KBM-7 (cell line): ENCODE data around the gene MED4.

ENCODE experiments used
- DNase-seq: peaks from one replicate; pipeline ENCODE4 v3.0.0-alpha.2; 2015
- in situ Hi-C: fragments of 300-500 bp; cut with MboI; formaldehyde crosslinking; loops from 2 replicates; pipeline ENCODE4 v1.14.3; 2020; ENCODE audit warnings: low sequenced_read_pairs, low pct_unique_long_range_greater_than_20kb, mixed read lengths

The MED4 gene

GRCh38 chr13:48094781-48095502 lies at the start of gene MED4:
MED4 (minus strand) TSS chr13:48095104; CDS start chr13:48095078, 26 bp downstream.
- in situ Hi-C loops: no loop called here
- DNase-seq: peak; percentile 99

- DNase-seq: peak; percentile 86
- in situ Hi-C loops: no loop called here
Observed at GRCh38 chr13:48144413-48145035, 49.6 kb upstream of the MED4 start.

- in situ Hi-C loops: no loop called here
- DNase-seq: peak; percentile 58
Observed at GRCh38 chr13:48142436-48142835, 47.5 kb upstream of the MED4 start.

GRCh38 chr13:48138270-48138669 lies 43.4 kb upstream of the MED4 start:
- DNase-seq: no peak
- in situ Hi-C loops: no loop called here

- in situ Hi-C loops: no loop called here
- DNase-seq: no peak
Observed at GRCh38 chr13:48132961-48133360, 38.1 kb upstream of the MED4 start.

- in situ Hi-C loops: no loop called here
- no peak for DNase-seq
Observed at GRCh38 chr13:48131533-48131932, 36.6 kb upstream of the MED4 start.

GRCh38 chr13:48126944-48127830 lies 32.3 kb upstream of the MED4 start:
- in situ Hi-C loops: no loop called here
- peak; percentile 83 for DNase-seq

- DNase-seq: no peak
- in situ Hi-C loops: no loop called here
Observed at GRCh38 chr13:48125794-48126228, 30.9 kb upstream of the MED4 start.

- in situ Hi-C loops: loop anchor here (25.0 kb wide), 1 partner anchor 463 kb away; no protein-coding TSS in a partner anchor
- no peak for DNase-seq
Observed at GRCh38 chr13:48123812-48124211, 28.9 kb upstream of the MED4 start.

GRCh38 chr13:48121733-48122132 lies 26.8 kb upstream of the MED4 start:
- in situ Hi-C loops: loop anchor here (25.0 kb wide), 1 partner anchor 466 kb away; no protein-coding TSS in a partner anchor
- DNase-seq: no peak

GRCh38 chr13:48120241-48120640 lies 25.3 kb upstream of the MED4 start:
- no peak for DNase-seq
- in situ Hi-C loops: loop anchor here (25.0 kb wide), 1 partner anchor 467 kb away; no protein-coding TSS in a partner anchor

- DNase-seq: no peak
- in situ Hi-C loops: loop anchor here (25.0 kb wide), 1 partner anchor 469 kb away; no protein-coding TSS in a partner anchor
Observed at GRCh38 chr13:48118030-48118429, 23.1 kb upstream of the MED4 start.

GRCh38 chr13:48116808-48117207 lies 21.9 kb upstream of the MED4 start:
- no peak for DNase-seq
- in situ Hi-C loops: loop anchor here (25.0 kb wide), 1 partner anchor 470 kb away; no protein-coding TSS in a partner anchor

GRCh38 chr13:48113756-48114130 lies 18.8 kb upstream of the MED4 start:
- in situ Hi-C loops: loop anchor here (25.0 kb wide), 1 partner anchor 474 kb away; no protein-coding TSS in a partner anchor
- no peak for DNase-seq

GRCh38 chr13:48112896-48113755 lies 18.2 kb upstream of the MED4 start:
- in situ Hi-C loops: loop anchor here (25.0 kb wide), 1 partner anchor 474 kb away; no protein-coding TSS in a partner anchor
- no peak for DNase-seq

- in situ Hi-C loops: loop anchor here (25.0 kb wide), 1 partner anchor 476 kb away; no protein-coding TSS in a partner anchor
- no peak for DNase-seq
Observed at GRCh38 chr13:48110931-48111721, 16.2 kb upstream of the MED4 start.

GRCh38 chr13:48110132-48110868 lies 15.4 kb upstream of the MED4 start:
- in situ Hi-C loops: loop anchor here (25.0 kb wide), 1 partner anchor 477 kb away; no protein-coding TSS in a partner anchor
- DNase-seq: no peak
